Body of pancreas (tissue), 4 donors: ENCODE results near the gene UBE2Q1. TPM values are rescaled to one million over a fixed set of nuclear protein-coding genes. Genes with fewer than 3 reads are reported as not detected.

ENCODE experiments used
- ATAC-seq: fragments of 150-250 bp; one replicate; pipeline ENCODE4 v1.9.1; 2016
- DNase-seq, 4 donors: peaks; one replicate each; pipeline ENCODE4 v3.0.0-alpha.2; 2019
- H3K27ac ChIP-seq, 4 donors: fragments of 200-600 bp; sonication (generic); 1 replicate in 3 of 4; 2 replicates in 1 of 4; pipeline versions ENCODE4 v1.5.1 to v1.6.1; 2016 to 2019; ENCODE audit warnings: mild to moderate bottlenecking in 1 of 4, mixed read lengths in 1 of 4, moderate library complexity in 1 of 4
- H3K27me3 ChIP-seq, 2 donors: fragments of 200-600 bp; sonication (generic); one replicate each; pipeline ENCODE4 v1.6.0; 2016; ENCODE audit warnings: mild to moderate bottlenecking in 1 of 2
- H3K36me3 ChIP-seq, 2 donors: fragments of 200-600 bp; sonication (generic); replicated peaks in 1 of 2; 2 replicates each; pipeline ENCODE4 v1.5.1; 2016; ENCODE audit warnings: low read depth in 2 of 2; ENCODE audit not compliant: insufficient read depth in 1 of 2
- H3K4me1 ChIP-seq: fragments of 200-600 bp; sonication (generic); one replicate; pipeline ENCODE4 v1.6.0; 2016
- H3K4me3 ChIP-seq, 2 donors: fragments of 200-600 bp; sonication (generic); 1 replicate in 1 of 2; 2 replicates in 1 of 2; pipeline ENCODE4 v1.5.1; 2016 to 2019
- H3K9me3 ChIP-seq, 3 donors: fragments of 200-600 bp; sonication (generic); 1 replicate in 2 of 3; 2 replicates in 1 of 3; pipeline ENCODE4 v1.5.1; 2016
- POLR2A ChIP-seq, 3 donors: fragments of 450-650 bp; IDR thresholded peaks; one replicate each; pipeline ENCODE4 v1.6.1; 2016; ENCODE audit warnings: antibody characterized with exemption in 3 of 3, mild to moderate bottlenecking in 2 of 3
- WGBS, 2 donors: methylation state at CpG; one replicate each; pipeline ENCODE4 v1.1.5; 2017; 5-methylcytosine and 5-hydroxymethylcytosine counted together
- intact Hi-C: fragments of 100-400 bp; cut with DNase I; formaldehyde crosslinking; loops from one replicate; pipeline ENCODE4 v1.15.1; 2023
- total RNA-seq, 2 donors: library from RNA; depleted of rRNA; stranded (reverse); fragments of >200 nt; gene quantifications; one replicate each; pipeline ENCODE4 v1.1.0, GENCODE V29; 2016
- TF ChIP-seq, protein P1 (sequence below), 7 experiments: fragments of 450-650 bp in 4 of 7; fragments of 200-600 bp in 3 of 7; sonication (generic) in 3 of 7; IDR thresholded peaks; one replicate each; pipeline ENCODE4 v1.5.1; 2016 to 2019; ENCODE audit warnings: antibody characterized with exemption in 7 of 7

The UBE2Q1 gene
- total RNA-seq, 2 donors from 2014 or later = 19.8 to 25.7 TPM

DNA sequence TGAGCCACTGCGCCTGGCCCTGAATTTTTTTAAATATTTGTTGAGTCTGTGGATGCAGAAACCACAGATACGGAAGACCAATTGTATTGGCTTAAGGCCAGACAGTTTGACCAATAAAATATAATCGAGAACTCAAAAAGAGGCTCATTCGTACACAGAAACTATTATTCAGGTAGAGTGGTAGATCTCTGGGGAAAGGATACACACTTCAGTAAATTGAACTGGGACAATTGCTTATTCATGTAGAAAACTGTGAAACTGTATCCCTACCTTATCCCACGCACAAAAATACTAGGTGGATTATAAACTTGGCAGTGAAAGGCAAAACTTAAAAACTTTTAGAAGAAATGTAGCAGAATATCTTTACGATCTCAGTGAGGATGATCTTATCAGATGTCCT, 31.3 kb downstream of the UBE2Q1 start:
- ATAC-seq (no peak), DNase-seq (no peak)
- Histone ChIP-seq H3K9me3 (no peaks in the 10 kb centered on the region), H3K36me3 (no peaks in the 10 kb centered on the region), H3K4me1 (no peaks in the 10 kb centered on the region), H3K27me3 (no peaks in the 10 kb centered on the region), H3K27ac (no peak overlapping the region), H3K4me3 (no peak overlapping the region)
- intact Hi-C loops = loop anchor here (10.0 kb wide), 1 partner anchor 58 kb away; no protein-coding TSS in a partner anchor
- 63 to 69% methylated on average over 6 of the region's 6 CpGs for WGBS, 2 donors
- no peak for TF ChIP-seq POLR2A (IDR thresholded peaks at IDR 0.05)
- TF ChIP-seq, protein P1, sequence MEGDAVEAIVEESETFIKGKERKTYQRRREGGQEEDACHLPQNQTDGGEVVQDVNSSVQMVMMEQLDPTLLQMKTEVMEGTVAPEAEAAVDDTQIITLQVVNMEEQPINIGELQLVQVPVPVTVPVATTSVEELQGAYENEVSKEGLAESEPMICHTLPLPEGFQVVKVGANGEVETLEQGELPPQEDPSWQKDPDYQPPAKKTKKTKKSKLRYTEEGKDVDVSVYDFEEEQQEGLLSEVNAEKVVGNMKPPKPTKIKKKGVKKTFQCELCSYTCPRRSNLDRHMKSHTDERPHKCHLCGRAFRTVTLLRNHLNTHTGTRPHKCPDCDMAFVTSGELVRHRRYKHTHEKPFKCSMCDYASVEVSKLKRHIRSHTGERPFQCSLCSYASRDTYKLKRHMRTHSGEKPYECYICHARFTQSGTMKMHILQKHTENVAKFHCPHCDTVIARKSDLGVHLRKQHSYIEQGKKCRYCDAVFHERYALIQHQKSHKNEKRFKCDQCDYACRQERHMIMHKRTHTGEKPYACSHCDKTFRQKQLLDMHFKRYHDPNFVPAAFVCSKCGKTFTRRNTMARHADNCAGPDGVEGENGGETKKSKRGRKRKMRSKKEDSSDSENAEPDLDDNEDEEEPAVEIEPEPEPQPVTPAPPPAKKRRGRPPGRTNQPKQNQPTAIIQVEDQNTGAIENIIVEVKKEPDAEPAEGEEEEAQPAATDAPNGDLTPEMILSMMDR (IDR thresholded peaks at IDR 0.05) = no peak

DNA sequence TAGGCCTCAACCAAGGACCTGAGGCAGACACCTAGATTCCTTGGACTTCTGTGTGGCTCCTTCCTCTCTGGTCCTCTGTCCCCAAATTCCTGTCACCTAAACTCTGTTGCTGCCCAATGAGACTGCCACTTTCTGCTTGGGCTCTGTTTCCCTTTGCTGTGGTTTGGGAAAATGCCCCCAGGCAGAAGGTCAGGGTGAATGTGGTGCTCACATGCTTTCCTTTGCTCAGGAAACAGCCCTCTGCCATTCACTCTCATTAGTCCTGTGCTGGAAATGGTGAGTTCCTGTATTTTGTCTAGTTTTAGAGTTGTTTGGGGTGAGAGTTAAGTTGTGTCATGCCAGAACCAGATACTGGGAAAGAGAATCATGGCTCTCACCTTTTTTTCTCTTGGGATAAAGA, 33.6 kb downstream of the UBE2Q1 start:
- Histone ChIP-seq H3K4me3 (no peak overlapping the region), H3K27me3 (no peaks in the 10 kb centered on the region), H3K27ac (no peak overlapping the region), H3K4me1 (no peaks in the 10 kb centered on the region), H3K9me3 (no peaks in the 10 kb centered on the region), H3K36me3 (no peaks in the 10 kb centered on the region)
- DNase-seq = no peak
- no peak for ATAC-seq
- intact Hi-C loops = loop anchor here (10.0 kb wide), 1 partner anchor 60 kb away; no protein-coding TSS in a partner anchor
- TF ChIP-seq POLR2A (IDR thresholded peaks at IDR 0.05) = no peak
- TF ChIP-seq, protein P1 (IDR thresholded peaks at IDR 0.05) = no peak

DNA sequence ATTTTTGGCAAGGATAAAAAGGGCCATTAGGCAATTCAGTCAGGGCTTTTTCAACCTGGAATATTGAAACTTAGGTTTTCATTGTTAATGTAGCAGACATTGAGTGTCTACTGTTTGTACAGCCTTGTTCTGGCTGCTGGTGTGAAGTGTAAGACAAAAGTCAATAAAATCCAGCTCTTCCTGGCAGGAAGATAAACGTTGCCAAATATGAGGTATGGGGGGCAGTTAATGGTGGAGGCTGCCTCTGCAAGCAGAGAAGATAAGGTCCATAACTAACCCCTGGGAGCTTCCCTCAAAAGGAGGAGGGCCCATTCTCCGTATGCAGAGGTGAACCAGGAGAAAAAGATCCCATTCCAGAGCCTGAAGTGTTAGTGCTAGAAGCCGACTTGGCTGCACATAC, 36.8 kb downstream of the UBE2Q1 start:
- H3K27me3 ChIP-seq = no peaks in the 10 kb centered on the region
- H3K27ac ChIP-seq = no peak overlapping the region
- intact Hi-C loops = loop anchor here (10.0 kb wide), 1 partner anchor 63 kb away; no protein-coding TSS in a partner anchor
- ATAC-seq (no peak), DNase-seq (no peak)
- WGBS, 2 donors = 35 to 46% methylated on average over 3 of the region's 3 CpGs
- no peak overlapping the region for H3K4me3 ChIP-seq
- no peaks in the 10 kb centered on the region for H3K4me1 ChIP-seq
- H3K36me3 ChIP-seq = no peaks in the 10 kb centered on the region
- no peak for TF ChIP-seq POLR2A (IDR thresholded peaks at IDR 0.05)
- TF ChIP-seq, protein P1 (IDR thresholded peaks at IDR 0.05) = no peak
- no peaks in the 10 kb centered on the region for H3K9me3 ChIP-seq

DNA sequence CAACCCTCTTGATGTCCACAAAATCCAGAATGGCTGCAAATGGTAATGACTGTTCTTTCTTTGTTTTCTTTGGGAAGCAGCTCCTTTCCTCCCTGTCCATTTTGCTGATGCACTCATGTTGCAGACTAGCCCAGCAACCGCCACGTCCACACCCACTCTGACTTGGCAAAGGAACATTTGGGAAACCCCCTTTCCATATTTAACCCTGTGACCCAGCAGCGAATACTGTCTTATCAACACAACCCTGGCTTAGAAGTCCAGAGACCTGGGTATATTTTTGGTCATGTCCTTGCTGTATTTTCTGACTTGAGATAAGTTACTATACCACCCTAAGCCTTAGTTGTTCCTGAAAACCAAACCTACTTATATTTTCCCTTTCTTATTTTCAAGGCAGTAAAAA, 38.1 kb downstream of the UBE2Q1 start:
- no peak for DNase-seq
- intact Hi-C loops = loop anchor here (10.0 kb wide), 1 partner anchor 64 kb away; no protein-coding TSS in a partner anchor
- Histone ChIP-seq H3K36me3 (no peaks in the 10 kb centered on the region), H3K9me3 (no peaks in the 10 kb centered on the region), H3K4me1 (no peaks in the 10 kb centered on the region), H3K4me3 (no peak overlapping the region), H3K27me3 (no peaks in the 10 kb centered on the region), H3K27ac (no peak overlapping the region)
- no peak for TF ChIP-seq POLR2A (IDR thresholded peaks at IDR 0.05)
- TF ChIP-seq, protein P1 (IDR thresholded peaks at IDR 0.05) = no peak
- WGBS, 2 donors = 34 to 39% methylated on average over 3 of the region's 3 CpGs
- ATAC-seq = no peak

DNA sequence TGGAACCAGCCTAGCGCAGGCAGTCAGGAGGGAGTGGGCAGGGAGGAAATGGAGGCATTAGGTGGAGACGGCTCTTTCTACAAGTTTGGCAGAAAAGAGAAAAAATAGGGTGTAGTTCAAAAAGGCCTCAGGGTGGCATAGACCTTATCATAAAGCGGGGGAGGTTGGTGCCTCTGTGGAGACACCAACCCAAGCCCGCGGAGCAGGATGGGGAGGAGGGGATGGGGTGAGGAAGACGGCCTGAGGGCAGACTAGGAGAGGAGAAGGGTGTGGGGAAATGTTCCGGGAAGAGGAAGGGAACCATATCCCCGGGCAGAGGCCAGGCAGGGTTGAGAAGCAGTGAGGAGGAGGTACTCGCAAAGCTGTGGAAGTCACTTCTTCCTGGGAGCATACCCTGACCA, 38.9 kb downstream of the UBE2Q1 start:
- ATAC-seq (no peak), DNase-seq (no peak)
- Histone ChIP-seq H3K4me3 (no peak overlapping the region), H3K27me3 (no peaks in the 10 kb centered on the region), H3K27ac (no peak overlapping the region), H3K36me3 (no peaks in the 10 kb centered on the region), H3K9me3 (no peaks in the 10 kb centered on the region), H3K4me1 (no peaks in the 10 kb centered on the region)
- WGBS, 2 donors = 66 to 80% methylated on average over 9 of the region's 9 CpGs
- TF ChIP-seq, protein P1 (IDR thresholded peaks at IDR 0.05) = no peak
- TF ChIP-seq POLR2A (IDR thresholded peaks at IDR 0.05) = no peak
- intact Hi-C loops = no loop called here
